GM21737 (cell line): Measurements from ENCODE around the gene PPP1R2.
"Not testable (repeated sequence)": the region's sequence is repeated elsewhere in the genome, so short reads cannot be mapped to it uniquely, and the experiment has no call there.

ENCODE experiments used
- ATAC-seq: cut with Tn5 transposase; IDR thresholded peaks from one replicate; pipeline ENCODE4 v1.9.1; 2021; ENCODE audit warnings: mild to moderate bottlenecking, moderate library complexity; ENCODE audit not compliant: unreplicated experiment

The PPP1R2 gene

DNA sequence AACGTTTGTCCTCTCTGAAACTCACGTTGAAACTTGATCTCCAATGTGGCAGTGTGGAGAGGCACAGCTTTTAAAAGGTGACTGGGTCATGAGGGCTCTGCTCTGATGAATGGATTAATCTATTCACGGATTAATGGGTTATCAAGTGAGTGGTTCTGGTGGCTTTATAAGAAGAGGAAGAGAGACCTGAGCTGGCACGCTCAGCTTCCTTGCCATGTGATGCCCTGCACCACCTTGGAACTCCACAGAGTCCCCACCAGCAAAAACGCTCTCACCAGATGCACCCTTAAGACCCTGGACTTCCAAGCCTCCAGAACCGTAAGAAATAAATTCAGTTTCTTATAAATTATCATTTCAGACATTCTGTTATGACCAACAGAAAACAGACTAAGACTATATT, 2.6 kb downstream of the PPP1R2 start:
- no peak for ATAC-seq

DNA sequence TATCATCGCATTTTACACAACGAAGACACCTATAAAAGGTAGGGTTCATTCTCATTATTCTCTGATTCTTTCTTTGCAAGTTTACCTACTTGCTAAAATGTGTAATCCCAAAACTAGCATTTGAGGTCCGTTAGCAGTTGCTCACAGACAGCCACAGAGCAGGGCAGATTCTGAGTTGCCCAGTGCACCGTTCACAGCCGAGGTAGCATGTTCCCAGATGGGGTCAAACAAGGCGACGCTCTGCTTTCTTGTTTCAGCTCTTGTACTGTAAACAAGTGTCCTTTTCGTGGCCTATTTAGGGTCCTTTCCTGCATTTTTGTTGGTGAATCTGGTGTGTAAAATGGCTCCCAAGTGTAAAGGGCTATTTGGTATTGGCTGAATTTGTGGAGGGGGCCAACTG, 3.1 kb downstream of the PPP1R2 start:
- no peak for ATAC-seq

DNA sequence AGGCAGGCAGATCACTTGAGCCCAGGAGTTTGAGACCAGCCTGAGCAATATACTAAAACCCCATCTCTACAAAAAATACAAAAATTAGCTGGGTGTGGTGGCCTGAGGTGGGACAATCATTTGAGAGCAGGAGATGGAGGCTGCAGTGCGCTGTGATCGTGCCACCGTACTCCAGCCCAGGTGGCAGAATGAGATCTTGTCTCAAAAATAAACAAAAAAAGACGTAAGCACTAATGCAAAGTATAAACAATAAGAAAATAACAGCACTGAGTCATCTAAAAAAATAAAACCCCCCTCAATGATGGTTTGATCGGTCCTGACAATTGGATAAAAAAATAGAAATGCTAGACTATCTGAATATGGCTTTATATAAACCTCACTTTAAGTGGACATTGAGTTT, 3.6 kb downstream of the PPP1R2 start:
- no peak for ATAC-seq

DNA sequence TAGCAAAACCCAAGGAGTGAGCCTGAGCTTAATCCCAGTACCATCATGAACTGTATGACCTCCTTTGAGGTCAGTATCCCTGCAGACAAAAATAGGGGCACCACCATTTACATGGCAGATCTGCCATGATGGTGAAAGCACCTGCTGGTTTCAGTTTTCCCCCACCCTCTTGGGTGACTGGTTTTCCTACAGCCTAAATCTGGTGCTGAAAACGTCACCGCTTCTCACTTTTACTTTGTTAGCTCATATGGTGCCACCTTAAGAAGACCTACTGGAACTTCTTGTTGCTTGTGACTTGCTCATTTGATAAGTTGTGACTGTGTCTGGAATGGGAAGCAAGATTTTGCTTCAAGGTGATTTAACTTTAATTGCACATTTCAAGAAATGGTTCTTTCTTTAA, 5.1 kb downstream of the PPP1R2 start:
- peak; percentile 44 for ATAC-seq

DNA sequence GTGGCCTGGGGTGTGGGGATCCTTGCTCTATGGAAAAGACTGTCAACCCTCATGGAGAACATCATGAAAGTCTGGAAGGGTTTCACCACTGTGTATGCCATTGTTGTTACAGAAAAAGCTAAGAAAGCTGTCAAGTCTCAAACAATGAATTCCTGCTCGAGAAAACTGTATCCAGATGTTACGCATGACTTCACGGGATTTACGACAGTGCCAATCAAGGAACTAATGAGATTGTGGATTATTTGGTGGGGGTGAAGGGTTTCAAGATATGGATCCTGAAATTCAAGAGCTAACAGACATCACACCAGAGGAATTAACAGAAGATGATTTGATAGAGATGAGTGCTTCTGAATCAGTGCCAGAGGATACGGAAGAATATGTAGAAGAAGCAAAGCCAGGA, 7.8 kb downstream of the PPP1R2 start:
- ATAC-seq: no peak

DNA sequence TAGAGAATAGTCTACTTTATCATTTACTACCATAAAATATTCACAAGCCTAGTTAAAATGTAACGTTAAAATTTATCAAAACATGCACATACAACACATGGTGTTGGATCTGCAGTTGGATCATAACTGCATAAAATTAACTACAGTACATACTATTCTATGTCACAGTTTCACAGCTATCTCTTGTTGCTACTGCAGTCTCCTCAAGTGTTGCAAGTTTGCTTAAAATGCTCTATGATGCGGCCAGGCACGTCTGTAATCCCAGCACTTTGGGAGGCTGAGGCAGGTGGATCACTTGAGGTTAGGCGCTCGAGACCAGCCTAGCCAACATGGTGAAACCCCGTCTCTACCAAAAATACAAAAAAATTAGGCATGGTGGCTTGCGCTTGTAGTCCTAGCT, 10.3 kb downstream of the PPP1R2 start:
- no peak for ATAC-seq

DNA sequence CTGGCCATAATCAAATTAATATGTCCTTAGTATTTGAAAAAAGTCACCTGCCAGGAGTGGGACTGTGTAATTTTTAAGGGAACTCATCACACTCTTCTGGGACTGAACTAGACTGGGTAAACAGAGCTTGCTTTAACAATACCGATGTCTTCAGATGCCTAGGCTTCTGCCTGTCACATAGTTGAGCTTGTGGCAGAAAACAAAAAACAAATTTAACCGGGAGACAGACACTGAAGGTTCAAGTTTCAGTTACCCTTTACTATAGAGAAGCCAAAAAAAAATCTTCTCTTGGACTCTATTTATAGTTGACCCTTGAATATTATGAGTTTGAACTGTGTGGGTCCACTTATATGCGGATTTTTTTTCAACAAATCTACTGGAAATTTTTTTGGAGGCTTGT, 10.8 kb downstream of the PPP1R2 start:
- ATAC-seq: no peak

DNA sequence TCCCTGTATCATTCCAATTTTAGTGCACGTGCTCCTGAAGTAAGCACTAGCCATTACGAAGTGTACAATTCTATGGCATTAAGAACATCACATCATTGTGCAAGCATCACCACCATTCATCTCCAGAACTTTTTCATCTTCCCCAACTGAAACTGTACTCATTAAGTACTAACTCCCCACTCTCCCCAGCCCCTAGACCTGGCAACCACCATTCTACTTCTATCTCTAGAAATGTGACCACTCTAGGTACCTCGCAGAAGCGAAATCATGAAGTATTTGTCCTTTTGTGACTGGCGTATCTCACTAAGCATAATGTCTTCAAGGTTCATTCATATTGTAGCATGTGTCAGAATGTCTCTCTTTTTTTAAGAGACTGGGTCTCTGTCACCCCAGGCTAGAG, 11.4 kb downstream of the PPP1R2 start:
- no peak for ATAC-seq

DNA sequence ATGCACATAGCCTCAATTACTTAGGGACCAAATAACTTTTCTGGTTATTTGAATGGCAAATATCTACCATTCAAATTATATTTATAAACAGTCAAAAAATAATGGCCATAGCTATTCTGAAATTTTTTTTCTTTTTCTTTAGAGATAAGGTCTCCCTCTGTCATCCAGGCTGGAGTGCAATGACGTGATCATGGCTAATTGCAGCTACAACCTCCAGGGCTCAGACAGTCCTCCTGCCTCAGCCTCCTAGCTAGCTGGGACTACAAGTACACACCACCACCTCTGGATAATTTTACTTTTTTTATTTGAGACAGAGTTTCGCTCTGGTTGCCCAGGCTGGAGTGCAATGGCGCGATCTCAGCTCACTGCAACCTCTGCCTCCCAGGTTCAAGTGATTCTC, 16.6 kb downstream of the PPP1R2 start:
- no peak for ATAC-seq

DNA sequence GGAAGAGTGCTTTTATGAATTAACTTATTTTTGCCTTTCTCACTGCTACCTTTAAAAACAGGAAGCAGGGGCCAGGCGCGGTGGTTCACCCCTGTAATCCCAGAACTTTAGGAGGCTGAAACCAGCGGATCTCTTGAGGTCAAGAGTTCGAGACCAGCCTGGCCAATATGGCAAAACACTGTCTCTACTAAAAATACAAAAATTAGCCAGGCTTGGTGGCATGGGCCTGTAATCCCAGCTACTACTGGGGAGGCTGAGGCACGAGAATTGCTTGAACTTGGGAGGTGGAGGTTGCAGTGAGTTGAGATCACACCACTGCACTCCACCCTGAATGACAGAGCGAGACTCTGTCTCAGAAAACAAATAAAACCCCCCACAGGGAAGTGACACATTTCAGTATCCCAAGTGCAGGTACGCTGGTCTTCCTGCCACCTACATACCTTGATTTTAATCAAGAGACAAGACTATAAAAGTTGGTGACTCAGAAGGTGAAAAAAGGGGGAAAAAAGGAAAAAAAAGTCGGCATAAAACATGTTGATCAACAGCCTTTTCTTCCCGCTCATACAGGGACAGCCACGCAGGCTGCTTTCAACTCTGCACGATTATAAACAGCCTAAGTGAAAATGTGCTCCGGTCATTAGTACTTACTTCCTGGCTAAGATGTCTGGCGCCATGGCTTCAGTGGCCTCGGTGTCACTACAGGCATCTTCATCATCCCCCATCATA, 18.8 kb downstream of the PPP1R2 start:
- no peak for ATAC-seq

DNA sequence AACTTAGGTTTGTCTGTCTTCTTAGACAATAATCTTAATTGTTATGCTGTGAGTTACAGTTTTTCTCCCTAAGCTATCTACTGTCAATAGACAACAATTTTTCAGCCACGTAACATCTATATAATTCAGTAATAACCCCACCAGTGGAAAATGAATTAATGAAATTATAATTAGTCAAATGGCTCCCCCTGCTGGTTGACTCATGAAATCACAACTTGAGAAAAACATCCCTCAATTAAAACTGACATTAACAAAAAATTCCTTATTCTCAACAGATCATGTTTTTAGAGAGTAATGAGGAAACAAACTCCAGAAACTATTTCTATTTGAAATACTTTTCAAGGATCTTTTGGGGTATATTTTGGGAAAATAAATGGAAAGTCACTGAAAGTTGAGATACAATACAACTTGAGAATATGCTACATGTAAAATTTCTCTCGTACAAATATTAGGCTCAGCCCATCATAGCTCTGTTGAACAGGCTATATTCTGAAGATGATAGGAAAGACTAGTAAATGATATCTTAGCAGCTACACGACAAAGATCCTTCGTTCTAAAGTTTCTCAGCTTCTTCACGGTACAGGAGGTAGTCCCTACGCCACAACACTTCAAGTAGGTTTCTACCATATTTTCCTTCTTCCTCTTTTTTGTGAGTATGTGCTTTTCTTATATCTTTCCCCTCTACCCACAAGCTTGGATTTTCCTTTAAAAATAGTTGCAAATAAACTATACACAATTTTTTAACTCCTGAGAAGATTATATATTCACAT, 20.7 kb downstream of the PPP1R2 start:
- ATAC-seq: no peak

DNA sequence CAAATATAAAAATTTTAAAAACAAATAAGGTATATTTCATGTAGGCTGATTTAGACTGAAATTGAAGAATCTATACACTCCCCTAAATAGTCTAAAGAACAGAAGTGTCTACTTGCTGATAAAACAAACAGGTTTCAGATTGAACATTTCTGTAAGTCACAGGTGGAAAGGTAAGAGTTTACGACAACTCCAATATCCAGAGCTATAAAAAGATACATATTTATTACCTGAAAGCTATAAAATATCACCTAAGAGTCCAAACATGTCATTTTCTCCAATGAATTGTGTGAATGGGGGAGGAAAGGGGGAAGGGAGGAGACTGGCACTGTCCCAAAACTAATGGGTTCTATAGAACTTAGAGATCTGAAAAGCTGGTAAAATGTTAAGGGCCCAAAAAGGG, 26.1 kb downstream of the PPP1R2 start:
- ATAC-seq: no peak

DNA sequence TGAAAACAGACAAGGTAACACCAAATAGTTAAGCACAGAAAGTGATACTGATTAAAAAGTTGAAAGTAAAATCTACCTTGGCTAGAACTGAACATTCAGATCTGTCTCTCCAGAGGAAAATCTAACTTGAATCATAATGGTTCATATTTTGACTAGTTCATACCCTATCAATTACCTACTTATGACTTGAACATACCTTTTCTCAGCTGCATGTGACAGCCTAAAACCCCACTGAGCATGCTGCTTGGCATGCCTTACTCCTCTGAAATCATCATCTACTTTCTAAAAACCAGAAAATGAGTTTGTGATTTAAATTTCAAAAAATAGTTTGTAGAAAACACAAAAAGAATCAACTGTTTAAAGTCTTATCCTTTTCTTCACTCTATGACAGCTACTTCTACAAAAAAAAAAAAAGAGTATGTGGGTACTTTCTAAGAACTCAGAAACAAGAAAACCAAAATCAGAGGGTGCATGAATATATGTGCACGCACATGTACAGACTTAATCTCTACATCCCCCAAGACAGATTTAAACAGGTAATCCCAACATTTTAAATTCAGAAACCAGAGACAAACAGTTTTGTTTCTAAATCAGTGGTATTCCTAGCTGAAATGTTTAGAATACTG, 28.4 kb downstream of the PPP1R2 start:
- not testable (repeated sequence) for ATAC-seq

DNA sequence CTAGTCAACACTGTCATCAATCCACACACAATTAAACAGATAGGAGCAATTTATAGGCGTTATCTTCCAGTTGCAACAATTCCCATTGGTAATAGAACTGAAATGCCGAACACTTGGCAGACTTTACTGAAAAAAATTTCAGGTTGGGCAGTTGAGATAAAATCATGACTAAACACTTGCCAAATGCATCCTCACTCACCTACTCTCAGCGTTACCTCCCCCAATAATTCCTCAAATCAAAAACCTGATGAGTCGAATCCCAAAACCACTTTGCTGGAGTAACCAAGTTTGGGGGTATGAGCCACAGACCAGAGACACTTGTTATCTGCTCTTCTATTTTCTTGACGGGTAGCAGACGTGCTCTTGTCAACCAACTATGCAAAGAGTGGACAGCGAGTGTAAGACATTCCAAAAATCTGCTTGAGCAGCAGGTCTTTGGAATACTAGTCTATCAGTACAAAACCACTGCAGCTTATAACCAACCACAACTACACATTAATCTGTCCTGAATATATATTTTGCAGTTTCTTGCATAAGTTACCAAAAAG, 30.3 kb downstream of the PPP1R2 start:
- no peak for ATAC-seq

DNA sequence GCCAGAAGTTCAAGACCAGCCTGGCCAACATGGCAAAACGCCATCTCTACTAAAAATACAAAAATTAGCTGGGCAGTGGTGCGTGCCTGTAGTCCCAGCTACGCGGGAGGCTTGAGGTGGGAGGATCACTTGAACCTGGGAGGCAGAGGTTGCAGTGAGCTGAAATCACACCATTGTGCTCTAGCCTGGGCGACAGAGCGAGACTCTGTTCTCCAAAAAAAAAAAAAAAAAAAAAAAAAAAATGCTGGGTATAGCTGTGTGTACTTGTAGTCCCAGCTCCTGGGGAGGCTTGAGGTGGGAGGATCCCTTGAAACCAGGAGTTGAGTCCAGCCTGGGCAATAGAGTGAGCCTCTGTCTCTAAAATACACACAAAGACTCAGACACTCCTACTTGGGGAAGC, 32.0 kb downstream of the PPP1R2 start:
- no peak for ATAC-seq

DNA sequence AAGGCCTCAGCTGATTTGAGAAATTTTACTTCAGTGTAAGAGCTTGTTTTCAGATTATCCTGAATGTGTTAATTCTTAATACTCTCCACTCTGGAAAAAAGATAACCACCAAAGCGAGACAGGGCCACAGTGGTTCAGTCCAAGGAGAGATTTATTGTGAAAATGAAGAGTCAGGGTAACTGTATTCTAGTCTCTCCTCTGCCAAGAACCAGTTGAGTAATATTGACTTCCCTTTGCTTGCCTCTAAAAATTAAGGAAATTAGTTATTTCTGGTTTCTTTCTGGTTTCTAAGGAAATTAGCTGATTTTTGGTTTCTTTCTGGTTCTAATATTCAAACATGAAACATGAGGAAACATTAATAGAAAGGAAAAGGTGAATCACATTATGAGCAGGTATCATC, 34.9 kb downstream of the PPP1R2 start:
- ATAC-seq: no peak

DNA sequence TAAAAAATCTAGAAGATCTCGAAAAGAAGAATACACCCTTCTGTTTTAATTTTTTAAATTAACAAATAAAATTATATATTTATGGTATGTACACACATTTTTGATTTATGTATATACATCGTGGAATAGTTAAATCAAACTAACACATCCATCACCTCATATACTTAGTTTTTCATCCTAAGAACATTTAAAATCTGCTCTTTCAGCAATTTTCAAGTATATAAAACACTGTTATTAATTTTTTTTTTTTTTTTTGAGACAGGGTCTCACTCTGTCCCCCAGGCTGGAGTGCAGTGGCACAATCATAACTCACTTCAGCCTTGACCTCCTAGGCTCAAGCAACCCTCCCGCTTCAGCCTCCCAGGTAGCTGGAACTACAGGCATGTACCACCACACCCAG, 67.5 kb downstream of the PPP1R2 start:
- ATAC-seq: no peak

DNA sequence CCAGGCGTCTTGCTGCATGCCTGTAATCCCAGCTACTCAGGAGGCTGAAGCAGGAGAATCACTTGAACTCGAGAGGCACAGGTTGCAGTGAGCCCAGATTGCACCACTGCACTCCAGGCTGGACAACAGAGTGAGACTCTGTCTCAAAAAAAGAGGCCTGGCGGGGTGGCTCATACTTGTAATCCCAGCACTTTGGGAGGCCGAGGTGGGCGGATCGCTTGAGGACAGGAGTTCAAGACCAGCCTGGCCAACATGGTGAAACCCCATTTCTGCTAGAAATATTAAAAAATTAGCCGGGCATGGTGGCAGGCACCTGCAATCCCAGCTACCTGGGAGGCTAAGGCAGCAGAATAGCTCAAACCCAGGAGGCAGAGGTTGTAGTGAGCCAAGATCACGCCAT, 68.0 kb downstream of the PPP1R2 start:
- ATAC-seq: not testable (repeated sequence)

DNA sequence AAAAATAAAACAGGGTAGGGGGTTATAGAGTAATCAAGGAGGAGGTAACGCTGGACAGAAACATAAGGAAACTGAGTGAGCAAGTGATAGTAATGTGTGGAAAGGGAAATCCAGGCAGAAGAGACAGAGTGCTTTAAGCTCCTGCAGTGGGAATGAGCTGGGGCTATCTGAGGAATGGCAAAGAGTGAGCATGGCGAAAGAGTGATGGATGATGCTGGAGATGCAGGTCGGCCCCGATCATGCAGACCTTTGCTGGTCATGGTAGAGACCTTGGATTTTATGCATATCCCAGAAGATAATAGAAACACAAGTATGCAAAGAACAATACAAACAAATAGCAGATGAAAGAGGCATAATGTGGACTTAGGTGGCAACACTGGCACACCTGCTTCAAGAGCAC, 74.3 kb downstream of the PPP1R2 start:
- ATAC-seq: no peak

DNA sequence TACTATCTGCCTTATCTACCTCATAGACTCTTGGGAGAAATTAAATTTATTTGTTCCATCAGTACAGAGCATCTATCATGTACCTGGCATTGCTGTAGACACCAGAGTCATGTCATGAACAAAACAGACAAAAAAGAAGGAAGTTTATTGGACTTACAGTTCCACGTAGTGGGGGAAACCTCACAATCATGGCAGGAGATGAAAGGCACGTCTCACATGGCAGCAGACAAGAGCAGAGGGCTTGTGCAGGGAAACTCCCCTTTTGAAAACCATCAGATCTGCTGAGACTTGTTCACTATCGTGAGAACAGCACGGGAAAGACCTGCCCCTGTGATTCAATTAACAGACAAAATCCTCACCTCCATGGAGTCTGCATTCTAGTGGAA, 74.7 kb downstream of the PPP1R2 start:
- no peak for ATAC-seq

DNA sequence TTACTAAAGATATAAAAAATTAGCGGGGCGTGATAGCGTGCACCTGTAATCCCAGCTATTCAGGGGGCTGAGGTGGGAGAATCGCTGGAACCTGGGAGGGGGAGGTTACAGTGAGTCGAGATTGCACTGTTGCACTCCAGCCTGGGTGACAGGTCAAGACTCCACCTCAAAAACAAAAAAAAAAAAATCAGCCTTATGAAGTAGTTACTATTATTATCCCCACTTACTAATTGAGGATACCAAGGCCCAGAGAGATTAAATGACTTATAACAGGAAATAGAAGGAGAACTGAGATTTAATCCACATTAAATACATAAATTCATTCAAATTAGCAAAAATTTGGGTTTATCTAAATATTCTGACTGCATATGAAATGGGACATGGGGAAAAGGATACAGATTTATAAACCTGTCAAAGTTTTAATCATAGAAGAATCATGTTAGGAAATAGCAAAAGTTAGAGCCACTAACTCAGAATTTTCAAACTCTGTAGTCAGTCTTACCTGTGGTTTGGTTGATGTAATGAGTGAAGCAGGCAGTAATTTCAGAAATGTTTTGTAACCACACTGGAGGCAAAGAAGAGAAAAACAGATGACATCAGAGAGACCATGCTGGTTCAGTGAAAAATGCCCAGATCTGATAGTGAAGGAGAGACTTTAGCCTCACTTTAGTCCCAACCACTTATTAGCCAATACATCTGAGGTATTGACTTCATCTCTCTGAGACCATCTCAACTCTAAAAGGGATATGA, 75.3 kb downstream of the PPP1R2 start:
- no peak for ATAC-seq
